ENCODE data around the gene CYP4A22.

- TF ChIP-seq CTCF (conservative IDR thresholded peaks at IDR 0.05; ENCODE audit: low read depth, low read length) = no peak
- no peak for TF ChIP-seq EZH2phosphoT487 (IDR thresholded peaks at IDR 0.05; ENCODE audit: borderline replicate concordance, low read length)
These were observed 40.8 kb downstream of the CYP4A22 start for GRCh38 chr1:47178020-47178419.

Data from PC-3 (cell line).